IPS DF 6.9 (cell line): Measurements from ENCODE around the gene TMEM236.

Experiments
- DNase-seq: peaks from one replicate; pipeline ENCODE4 v3.0.0-alpha.2; 2013; ENCODE audit warnings: low read depth, low spot score
- H3K27ac ChIP-seq: one replicate; pipeline ENCODE4 v1.5.1; 2013; ENCODE audit warnings: low read length, control low read depth
- H3K27me3 ChIP-seq: 2 replicates; pipeline ENCODE4 v1.6.1; 2013; ENCODE audit warnings: mild to moderate bottlenecking, low read length; ENCODE audit not compliant: control insufficient read depth, insufficient read depth
- H3K36me3 ChIP-seq: 2 replicates; pipeline ENCODE4 v1.6.1; 2013; ENCODE audit warnings: low read length; ENCODE audit not compliant: control insufficient read depth, insufficient read depth
- H3K4me1 ChIP-seq: 2 replicates; pipeline ENCODE4 v1.6.1; 2013; ENCODE audit warnings: low read length; ENCODE audit not compliant: control insufficient read depth, insufficient read depth
- H3K4me3 ChIP-seq: 2 replicates; pipeline ENCODE4 v1.5.1; 2013; ENCODE audit warnings: mild to moderate bottlenecking, low read length
- H3K9me3 ChIP-seq: 2 replicates; pipeline ENCODE4 v1.6.1; 2013; ENCODE audit warnings: low read length, inconsistent platforms; ENCODE audit not compliant: control insufficient read depth, insufficient read depth
- WGBS: extraction: QIAGEN DNeasy Blood & Tissue Kit; methylation state at CpG from one replicate; pipeline ENCODE4 v1.1.7; 2013; ENCODE audit warnings: mixed read lengths, missing lambda C conversion rate; ENCODE audit not compliant: insufficient read length, insufficient coverage; 5-methylcytosine and 5-hydroxymethylcytosine counted together

Gene TMEM236

DNA sequence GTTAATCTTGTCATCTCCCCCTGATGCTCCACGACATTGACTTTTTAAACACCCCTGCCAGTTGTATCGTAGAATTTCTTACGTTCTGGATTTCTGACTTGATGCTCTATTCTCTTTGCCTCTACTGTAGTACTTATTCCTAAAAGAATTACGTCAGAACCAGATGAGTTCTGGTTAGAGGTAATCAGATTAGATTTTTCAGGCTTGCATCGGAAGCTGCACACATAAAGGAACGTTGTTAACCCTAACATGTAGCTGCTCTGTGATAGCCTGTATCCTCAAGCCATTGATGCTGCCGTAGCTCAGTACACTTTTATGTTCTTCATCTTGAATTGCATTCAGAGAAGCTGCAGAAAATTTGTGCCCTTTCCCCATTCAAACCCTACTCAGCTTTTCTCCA is 26.3 kb upstream of the TMEM236 start:
- Histone ChIP-seq H3K27ac (no peak overlapping the region), H3K36me3 (no peaks in the 10 kb centered on the region), H3K27me3 (no peaks in the 10 kb centered on the region), H3K9me3 (no peaks in the 10 kb centered on the region), H3K4me1 (no peaks in the 10 kb centered on the region), H3K4me3 (no peak overlapping the region)
- no CpG with 5 or more reads among the region's 7 CpGs for WGBS
- DNase-seq, result no peak

DNA sequence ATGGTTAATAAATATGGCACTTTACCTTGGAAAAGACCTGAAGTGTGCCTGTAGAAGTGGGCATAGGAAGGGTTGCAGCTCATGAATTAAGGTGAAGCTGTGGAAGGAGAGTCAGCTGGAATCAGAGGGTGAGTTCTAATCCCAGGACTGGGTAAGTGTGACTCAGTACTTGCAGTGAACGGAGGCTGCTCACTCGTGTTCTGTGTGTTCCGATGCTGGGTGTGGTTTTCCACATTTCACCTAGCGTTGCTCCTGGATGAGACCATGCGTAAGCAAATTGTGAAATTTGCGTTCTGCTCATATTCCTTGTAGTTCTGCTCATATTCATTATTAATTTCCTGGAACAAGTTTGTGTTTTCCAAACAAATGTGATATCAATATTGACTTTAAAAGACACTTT is 22.4 kb upstream of the TMEM236 start:
- no peak overlapping the region for H3K4me3 ChIP-seq
- no peaks in the 10 kb centered on the region for H3K4me1 ChIP-seq
- H3K9me3 ChIP-seq, result no peaks in the 10 kb centered on the region
- H3K27me3 ChIP-seq, result no peaks in the 10 kb centered on the region
- no CpG with 5 or more reads among the region's 6 CpGs for WGBS
- no peaks in the 10 kb centered on the region for H3K36me3 ChIP-seq
- H3K27ac ChIP-seq, result no peak overlapping the region
- no peak for DNase-seq

DNA sequence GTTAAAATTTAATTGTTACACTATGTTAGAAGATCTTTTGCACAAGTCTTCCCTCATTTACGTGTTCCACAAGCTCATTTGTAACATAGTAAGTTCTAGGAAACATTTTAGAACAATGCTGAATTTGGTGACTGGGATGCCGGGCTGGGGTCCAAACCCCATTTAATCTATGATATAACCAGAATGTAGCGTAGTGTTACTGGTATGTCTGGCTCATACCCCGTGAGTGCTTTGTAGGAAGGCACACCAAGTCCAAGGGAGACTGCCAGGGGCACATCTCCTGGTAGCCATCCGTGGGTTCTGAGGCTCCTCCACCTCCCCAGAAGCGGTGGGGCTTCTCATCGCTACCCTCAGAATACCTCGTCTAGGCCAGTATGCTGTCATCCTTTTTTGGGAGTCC is 21.3 kb upstream of the TMEM236 start:
- DNase-seq, result no peak
- Histone ChIP-seq H3K27me3 (no peaks in the 10 kb centered on the region), H3K36me3 (no peaks in the 10 kb centered on the region), H3K4me3 (no peak overlapping the region), H3K9me3 (no peaks in the 10 kb centered on the region), H3K27ac (no peak overlapping the region), H3K4me1 (no peaks in the 10 kb centered on the region)
- WGBS, result no CpG with 5 or more reads among the region's 8 CpGs

DNA sequence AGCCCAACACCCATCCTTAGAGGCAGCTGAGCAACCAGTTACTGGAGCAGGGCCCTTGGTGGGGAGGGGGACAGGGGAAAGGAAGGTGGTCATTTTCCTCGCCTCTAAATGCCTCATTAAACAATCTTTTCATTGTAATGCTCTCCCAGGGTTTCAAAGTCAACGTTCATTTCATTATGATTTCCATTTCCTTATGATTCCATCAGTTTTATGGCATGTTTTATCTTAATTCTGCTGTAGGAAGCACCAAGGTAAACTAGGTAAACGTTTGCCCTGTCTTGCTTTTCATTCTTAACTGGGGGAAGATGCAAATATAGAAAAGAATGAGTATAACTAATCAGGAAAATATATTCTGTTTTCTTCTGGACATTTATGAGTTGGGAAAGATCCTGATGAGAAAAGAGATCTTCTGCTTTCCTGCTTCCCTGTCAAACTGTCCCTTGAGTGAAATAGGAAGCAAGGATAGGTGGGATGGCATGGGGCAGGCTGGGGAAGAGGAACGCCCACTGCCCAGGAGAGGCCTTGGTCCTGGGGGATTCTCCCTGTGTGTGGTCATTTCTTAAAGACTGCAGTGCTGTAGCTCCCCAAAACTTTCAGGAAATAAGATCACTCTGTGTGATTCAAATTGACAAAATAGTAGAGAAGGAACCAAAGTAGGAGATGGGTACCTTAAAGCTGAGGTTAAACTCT is 20.5 kb upstream of the TMEM236 start:
- Histone ChIP-seq H3K27ac (no peak overlapping the region), H3K27me3 (no peaks in the 10 kb centered on the region), H3K4me3 (no peak overlapping the region), H3K36me3 (no peaks in the 10 kb centered on the region), H3K9me3 (no peaks in the 10 kb centered on the region), H3K4me1 (no peaks in the 10 kb centered on the region)
- WGBS, result no CpG with 5 or more reads among the region's 4 CpGs
- no peak for DNase-seq

DNA sequence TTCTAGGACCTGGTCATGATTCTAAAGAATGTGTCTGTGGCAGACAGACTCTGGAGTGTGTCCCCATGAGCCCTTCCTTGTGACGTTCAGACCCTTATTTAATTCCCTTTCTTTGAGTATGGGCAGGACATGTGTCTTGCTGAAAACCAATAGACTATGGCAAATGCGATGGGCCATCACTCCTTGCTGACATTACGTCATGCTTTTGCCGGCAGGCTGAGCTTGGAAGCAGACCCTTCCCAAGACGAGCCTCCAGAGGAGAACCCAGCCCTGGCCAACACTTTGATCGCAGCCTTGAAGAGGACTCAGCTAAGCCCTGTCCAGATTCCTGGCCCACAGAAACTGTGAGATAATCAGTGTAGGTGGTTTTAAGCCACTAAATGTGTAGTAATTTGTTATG is 18.4 kb upstream of the TMEM236 start:
- DNase-seq, result no peak
- Histone ChIP-seq H3K4me3 (no peak overlapping the region), H3K27me3 (no peaks in the 10 kb centered on the region), H3K36me3 (no peaks in the 10 kb centered on the region), H3K4me1 (no peaks in the 10 kb centered on the region), H3K27ac (no peak overlapping the region), H3K9me3 (no peaks in the 10 kb centered on the region)
- no CpG with 5 or more reads among the region's 6 CpGs for WGBS

DNA sequence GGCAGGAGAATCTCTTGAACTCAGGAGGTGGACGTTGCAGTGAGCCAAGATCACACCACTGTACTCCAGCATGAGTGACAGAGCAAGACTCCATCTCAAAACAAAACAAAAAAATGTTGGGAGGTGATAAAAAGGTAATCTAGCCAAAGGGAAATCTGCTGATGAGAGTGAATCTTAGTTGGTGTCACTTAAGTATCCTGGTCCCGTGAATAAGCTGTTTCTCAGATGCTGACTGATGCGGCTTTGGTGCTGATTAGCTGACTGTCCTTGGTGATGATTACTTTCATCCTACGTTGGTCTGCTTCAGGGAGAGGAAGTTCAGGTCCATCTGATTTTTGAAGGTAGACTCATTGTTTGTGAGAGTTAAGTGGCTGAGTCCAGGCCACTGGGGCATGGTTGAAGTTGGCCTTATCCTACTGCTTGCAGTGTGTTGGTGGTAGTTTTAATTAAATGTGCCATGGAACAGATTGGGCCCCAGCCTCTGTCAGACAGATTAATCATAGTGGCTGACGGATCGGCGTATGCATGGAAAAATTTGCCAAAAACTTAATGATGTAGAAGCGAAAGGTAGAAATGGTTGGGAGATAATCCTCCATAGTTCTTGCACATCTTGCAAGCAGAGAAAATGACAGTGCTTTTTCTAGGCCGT is 17.4 kb upstream of the TMEM236 start:
- no peaks in the 10 kb centered on the region for H3K9me3 ChIP-seq
- no peak for DNase-seq
- H3K4me3 ChIP-seq, result no peak overlapping the region
- H3K27ac ChIP-seq, result no peak overlapping the region
- no peaks in the 10 kb centered on the region for H3K27me3 ChIP-seq
- no peaks in the 10 kb centered on the region for H3K4me1 ChIP-seq
- no peaks in the 10 kb centered on the region for H3K36me3 ChIP-seq
- no CpG with 5 or more reads among the region's 9 CpGs for WGBS

DNA sequence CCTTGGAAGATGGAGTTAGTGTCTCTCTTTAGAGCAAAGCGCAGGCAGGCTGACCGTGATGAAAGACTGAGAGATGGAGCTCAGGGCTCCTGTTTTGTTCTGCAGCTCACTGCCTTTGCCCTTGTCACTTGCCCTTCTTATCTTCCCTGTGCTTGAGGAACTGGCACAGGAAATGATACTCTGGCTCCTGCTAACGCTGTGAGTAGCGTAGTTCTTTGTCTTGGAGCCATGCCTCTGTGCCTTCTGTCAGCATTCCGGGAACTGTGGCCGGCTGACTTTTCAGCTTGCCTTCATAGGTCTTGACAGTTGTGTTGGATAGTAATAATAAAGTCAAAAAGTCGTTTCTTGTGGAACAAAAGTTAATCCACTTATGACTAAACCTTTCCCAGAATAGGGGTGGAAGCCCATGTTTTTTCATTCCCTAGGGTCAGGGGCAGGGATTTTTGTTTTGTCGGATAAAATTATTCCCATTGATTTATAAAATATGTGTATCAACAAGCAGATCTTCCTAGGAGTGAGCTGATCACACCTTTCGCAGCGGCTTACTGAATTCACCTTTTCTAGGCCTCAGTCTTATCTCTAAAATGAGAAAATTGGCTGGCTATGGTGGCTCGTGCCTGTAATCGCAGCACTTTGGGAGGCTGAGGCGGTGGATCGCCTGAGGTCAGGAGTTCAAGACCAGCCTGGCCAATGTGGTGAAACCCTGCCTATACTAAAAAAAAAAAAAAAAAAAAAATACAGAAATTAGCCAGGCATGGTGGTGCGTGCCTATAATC is 16.6 kb upstream of the TMEM236 start:
- H3K36me3 ChIP-seq, result no peaks in the 10 kb centered on the region
- no peaks in the 10 kb centered on the region for H3K9me3 ChIP-seq
- no CpG with 5 or more reads among the region's 15 CpGs for WGBS
- H3K4me1 ChIP-seq, result no peaks in the 10 kb centered on the region
- H3K27ac ChIP-seq, result no peak overlapping the region
- H3K4me3 ChIP-seq, result no peak overlapping the region
- DNase-seq, result no peak
- H3K27me3 ChIP-seq, result no peaks in the 10 kb centered on the region

DNA sequence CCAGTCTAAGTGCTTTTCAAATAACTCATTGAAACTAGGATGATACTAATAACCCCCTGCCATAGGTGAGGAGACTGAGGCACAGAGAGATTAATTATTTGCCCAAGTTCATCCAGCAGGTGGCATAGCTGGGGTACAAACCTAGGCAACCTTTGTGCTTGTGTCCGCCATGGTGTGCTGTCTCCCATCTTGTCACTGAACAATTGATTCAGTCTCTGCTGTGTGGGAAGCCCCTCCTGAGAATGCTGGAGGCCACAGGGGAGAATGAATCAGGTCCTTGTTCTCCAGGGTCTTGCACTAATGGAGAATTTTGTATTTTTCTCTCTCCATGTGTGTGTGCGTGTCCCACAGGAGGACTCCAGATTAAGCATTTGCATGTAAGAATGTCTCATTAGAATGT is 15.8 kb upstream of the TMEM236 start:
- Histone ChIP-seq H3K4me3 (no peak overlapping the region), H3K36me3 (no peaks in the 10 kb centered on the region), H3K27me3 (no peaks in the 10 kb centered on the region), H3K4me1 (no peaks in the 10 kb centered on the region), H3K9me3 (no peaks in the 10 kb centered on the region), H3K27ac (no peak overlapping the region)
- WGBS, result no CpG with 5 or more reads among the region's 2 CpGs
- no peak for DNase-seq

DNA sequence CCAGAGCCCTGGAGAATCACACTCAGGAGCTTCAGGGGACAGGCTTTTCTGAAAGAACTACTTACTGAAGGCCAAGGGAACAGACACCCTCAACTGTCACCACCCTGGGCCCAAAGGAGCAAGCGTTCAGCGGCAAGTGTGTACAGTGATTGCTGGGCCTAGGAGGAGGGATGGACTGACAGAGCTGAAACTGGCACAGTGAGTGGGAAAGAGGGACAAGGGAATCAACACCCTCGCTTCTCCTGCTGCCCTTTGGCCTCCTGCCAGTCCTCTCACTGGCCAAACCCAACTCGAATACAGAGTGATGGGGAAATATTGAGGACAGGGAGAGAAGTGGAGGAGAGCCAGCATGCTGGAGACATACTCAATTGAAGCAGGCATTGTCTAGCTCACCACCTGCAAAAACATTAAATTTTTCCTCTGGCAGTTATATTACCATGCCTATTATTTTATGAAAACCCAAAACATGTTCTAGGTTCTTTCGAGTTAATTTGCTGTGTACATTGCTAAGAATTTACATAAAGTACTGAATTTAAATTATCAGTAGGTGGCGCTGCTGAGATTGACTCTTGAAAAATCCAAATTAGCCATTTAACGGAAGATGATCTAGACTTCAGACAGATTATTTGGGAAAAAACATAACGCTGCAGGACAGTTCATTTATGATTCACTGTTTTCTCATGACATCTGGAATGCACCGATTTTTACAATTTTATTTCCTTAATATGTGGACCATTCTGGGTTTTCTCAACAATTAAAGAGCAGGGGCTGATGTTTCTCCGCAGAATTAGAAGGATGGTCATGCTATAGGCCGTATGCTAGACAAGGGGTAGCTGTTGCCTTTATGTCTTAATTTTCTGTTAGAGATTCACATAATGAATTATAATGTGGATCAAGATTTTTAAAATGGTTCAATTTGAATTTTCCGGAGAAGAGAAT is 14.7 kb upstream of the TMEM236 start:
- no peaks in the 10 kb centered on the region for H3K27me3 ChIP-seq
- DNase-seq, result no peak
- WGBS, result no CpG with 5 or more reads among the region's 12 CpGs
- no peak overlapping the region for H3K4me3 ChIP-seq
- H3K9me3 ChIP-seq, result no peaks in the 10 kb centered on the region
- no peak overlapping the region for H3K27ac ChIP-seq
- no peaks in the 10 kb centered on the region for H3K4me1 ChIP-seq
- no peaks in the 10 kb centered on the region for H3K36me3 ChIP-seq

DNA sequence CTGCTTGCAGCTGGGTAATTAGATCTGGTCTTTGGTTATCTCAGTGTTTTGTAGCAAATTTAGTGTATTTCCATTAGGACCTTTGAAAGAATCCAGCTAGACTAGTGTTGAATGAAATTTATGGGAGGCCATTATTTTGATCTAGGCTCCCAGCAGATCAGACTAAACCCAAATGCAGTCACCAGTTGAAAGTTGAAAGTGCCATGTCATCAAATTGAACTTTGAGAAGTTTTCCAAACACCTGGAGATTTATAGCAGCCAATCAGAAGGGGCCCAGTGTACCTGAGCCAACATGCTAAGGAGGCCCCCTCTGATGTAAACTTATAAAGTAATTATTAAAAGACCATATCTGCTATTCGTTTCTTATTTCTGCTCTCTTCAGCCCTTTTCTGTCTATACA is 11.3 kb upstream of the TMEM236 start:
- no CpG with 5 or more reads among the region's 1 CpG for WGBS
- H3K9me3 ChIP-seq, result no peaks in the 10 kb centered on the region

More for the DNA sequence above, 11.3 kb upstream of the TMEM236 start:
- no peaks in the 10 kb centered on the region for H3K27me3 ChIP-seq
- H3K36me3 ChIP-seq, result no peaks in the 10 kb centered on the region
- H3K27ac ChIP-seq, result no peak overlapping the region
- no peak for DNase-seq
- no peak overlapping the region for H3K4me3 ChIP-seq
- no peaks in the 10 kb centered on the region for H3K4me1 ChIP-seq
